Tibial nerve (tissue), 4 donors: ENCODE data around the gene CPZ.

Experiments
- EP300 ChIP-seq, 2 donors: sonication (generic); formaldehyde crosslinking; IDR thresholded peaks; one replicate each; pipeline ENCODE4 v1.6.1; 2017; ENCODE audit warnings: antibody characterized with exemption in 2 of 2, mild to moderate bottlenecking in 1 of 2
- POLR2A ChIP-seq, 2 donors: fragments of 450-650 bp; IDR thresholded peaks; one replicate each; pipeline ENCODE4 v1.6.1; 2017; ENCODE audit warnings: antibody characterized with exemption in 2 of 2, mild to moderate bottlenecking in 2 of 2, moderate library complexity in 2 of 2
- TF ChIP-seq, protein P1 (sequence below), 5 experiments: fragments of 200-600 bp in 3 of 5; fragments of 450-650 bp in 2 of 5; sonication (generic) in 3 of 5; IDR thresholded peaks; one replicate each; pipeline ENCODE4 v1.5.1; 2016 to 2019; ENCODE audit warnings: antibody characterized with exemption in 5 of 5, mild to moderate bottlenecking in 3 of 5, moderate library complexity in 2 of 5

DNA sequence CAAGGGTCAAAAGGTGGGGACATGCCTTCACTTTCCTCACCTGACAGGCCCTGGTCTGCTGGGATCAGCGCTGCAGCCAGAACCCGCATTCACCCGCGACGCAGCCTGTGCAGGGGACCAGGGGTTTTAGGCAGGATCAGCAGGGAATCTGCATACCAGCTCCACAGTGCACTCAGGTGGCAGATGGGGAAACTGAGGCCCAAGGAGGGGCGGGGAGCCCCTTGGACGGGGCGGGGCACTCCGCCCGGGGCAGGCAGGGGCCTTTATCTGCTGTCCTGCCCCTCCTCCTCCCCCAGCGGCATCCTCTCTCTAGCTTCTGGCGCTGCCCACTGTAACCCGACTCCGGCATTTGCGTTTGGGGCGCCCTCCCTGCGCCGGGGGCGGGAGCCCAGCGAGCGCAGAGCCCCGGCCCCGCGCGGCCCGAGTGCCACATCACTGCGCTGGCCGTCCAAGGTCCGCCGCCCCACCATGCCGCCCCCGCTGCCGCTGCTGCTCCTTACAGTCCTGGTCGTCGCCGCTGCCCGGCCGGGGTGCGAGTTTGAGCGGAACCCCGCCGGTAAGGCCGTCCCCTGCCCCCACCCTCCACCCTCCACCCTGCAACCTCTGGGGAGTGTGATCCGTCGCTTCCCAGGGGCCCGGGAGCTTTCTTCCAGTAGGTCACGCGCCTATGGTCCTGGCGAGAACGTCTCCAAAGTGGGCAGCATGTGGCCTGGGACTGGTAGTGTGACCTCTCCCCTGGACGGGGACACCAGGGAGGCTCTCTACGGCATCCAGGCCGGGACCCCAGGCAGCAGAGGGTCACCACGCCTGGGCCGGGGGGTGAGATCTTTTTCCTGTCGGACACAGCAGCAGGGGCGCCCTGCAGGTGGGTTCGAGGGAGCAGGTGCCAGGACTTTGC is at the start of gene CPZ:
- TF ChIP-seq, protein P1, sequence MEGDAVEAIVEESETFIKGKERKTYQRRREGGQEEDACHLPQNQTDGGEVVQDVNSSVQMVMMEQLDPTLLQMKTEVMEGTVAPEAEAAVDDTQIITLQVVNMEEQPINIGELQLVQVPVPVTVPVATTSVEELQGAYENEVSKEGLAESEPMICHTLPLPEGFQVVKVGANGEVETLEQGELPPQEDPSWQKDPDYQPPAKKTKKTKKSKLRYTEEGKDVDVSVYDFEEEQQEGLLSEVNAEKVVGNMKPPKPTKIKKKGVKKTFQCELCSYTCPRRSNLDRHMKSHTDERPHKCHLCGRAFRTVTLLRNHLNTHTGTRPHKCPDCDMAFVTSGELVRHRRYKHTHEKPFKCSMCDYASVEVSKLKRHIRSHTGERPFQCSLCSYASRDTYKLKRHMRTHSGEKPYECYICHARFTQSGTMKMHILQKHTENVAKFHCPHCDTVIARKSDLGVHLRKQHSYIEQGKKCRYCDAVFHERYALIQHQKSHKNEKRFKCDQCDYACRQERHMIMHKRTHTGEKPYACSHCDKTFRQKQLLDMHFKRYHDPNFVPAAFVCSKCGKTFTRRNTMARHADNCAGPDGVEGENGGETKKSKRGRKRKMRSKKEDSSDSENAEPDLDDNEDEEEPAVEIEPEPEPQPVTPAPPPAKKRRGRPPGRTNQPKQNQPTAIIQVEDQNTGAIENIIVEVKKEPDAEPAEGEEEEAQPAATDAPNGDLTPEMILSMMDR (IDR thresholded peaks at IDR 0.05): no peak
- TF ChIP-seq POLR2A (IDR thresholded peaks at IDR 0.05) (no peak), EP300 (IDR thresholded peaks at IDR 0.05) (no peak)
